IPS DF 6.9 (cell line): ENCODE measurements around the gene ATG4B.

Source experiments
- DNase-seq: peaks from one replicate; pipeline ENCODE4 v3.0.0-alpha.2; 2013; ENCODE audit warnings: low read depth, low spot score
- H3K27ac ChIP-seq: one replicate; pipeline ENCODE4 v1.5.1; 2013; ENCODE audit warnings: low read length, control low read depth
- H3K27me3 ChIP-seq: 2 replicates; pipeline ENCODE4 v1.6.1; 2013; ENCODE audit warnings: mild to moderate bottlenecking, low read length; ENCODE audit not compliant: control insufficient read depth, insufficient read depth
- H3K36me3 ChIP-seq: 2 replicates; pipeline ENCODE4 v1.6.1; 2013; ENCODE audit warnings: low read length; ENCODE audit not compliant: control insufficient read depth, insufficient read depth
- H3K4me1 ChIP-seq: 2 replicates; pipeline ENCODE4 v1.6.1; 2013; ENCODE audit warnings: low read length; ENCODE audit not compliant: control insufficient read depth, insufficient read depth
- H3K4me3 ChIP-seq: 2 replicates; pipeline ENCODE4 v1.5.1; 2013; ENCODE audit warnings: mild to moderate bottlenecking, low read length
- H3K9me3 ChIP-seq: 2 replicates; pipeline ENCODE4 v1.6.1; 2013; ENCODE audit warnings: low read length, inconsistent platforms; ENCODE audit not compliant: control insufficient read depth, insufficient read depth
- WGBS: extraction: QIAGEN DNeasy Blood & Tissue Kit; methylation state at CpG from one replicate; pipeline ENCODE4 v1.1.7; 2013; ENCODE audit warnings: mixed read lengths, missing lambda C conversion rate; ENCODE audit not compliant: insufficient read length, insufficient coverage; 5-methylcytosine and 5-hydroxymethylcytosine counted together

ATG4B gene

GRCh38 chr2:241666627-241667400 is 29.3 kb downstream of the ATG4B start:
- H3K4me3 ChIP-seq = no peak overlapping the region
- H3K27ac ChIP-seq = no peak overlapping the region
- H3K4me1 ChIP-seq = no peaks in the 10 kb centered on the region
- H3K9me3 ChIP-seq = no peaks in the 10 kb centered on the region
- no CpG with 5 or more reads among the region's 42 CpGs for WGBS
- DNase-seq = no peak
- H3K36me3 ChIP-seq = peaks cover 30% of the 10 kb centered on the region
- no peaks in the 10 kb centered on the region for H3K27me3 ChIP-seq

- H3K27me3 ChIP-seq = no peaks in the 10 kb centered on the region
- H3K9me3 ChIP-seq = no peaks in the 10 kb centered on the region
- H3K4me1 ChIP-seq = no peaks in the 10 kb centered on the region
- no peak overlapping the region for H3K27ac ChIP-seq
- no peak overlapping the region for H3K4me3 ChIP-seq
- peaks cover 30% of the 10 kb centered on the region for H3K36me3 ChIP-seq
- no CpG with 5 or more reads among the region's 21 CpGs for WGBS
- DNase-seq = no peak
Measured at GRCh38 chr2:241668354-241668753, 30.9 kb downstream of the ATG4B start.

DNA sequence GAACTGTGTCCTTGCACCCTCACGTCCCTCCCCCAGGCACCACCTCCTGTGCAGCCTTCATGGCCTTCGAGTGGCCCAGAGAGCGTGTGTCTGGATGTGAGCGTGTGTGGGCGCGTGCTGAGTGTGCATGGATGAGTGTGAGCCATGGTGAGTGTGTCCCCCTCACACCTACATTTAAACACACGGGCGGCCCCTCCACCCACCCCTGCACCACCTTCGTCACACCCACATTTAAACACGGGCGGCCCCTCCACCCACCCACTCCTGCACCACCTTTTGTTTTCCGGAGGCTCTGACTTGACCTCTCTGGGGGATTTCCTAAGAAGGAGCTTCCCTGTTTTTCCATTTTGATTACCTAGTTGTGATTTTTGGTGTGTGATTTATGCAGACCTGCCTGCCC is 31.3 kb downstream of the ATG4B start:
- DNase-seq = no peak
- no peaks in the 10 kb centered on the region for H3K4me1 ChIP-seq
- peaks cover 30% of the 10 kb centered on the region for H3K36me3 ChIP-seq
- no peak overlapping the region for H3K4me3 ChIP-seq
- H3K27me3 ChIP-seq = no peaks in the 10 kb centered on the region
- H3K9me3 ChIP-seq = no peaks in the 10 kb centered on the region
- WGBS = no CpG with 5 or more reads among the region's 12 CpGs
- H3K27ac ChIP-seq = no peak overlapping the region

- no peak for DNase-seq
- Histone ChIP-seq H3K36me3 (peaks cover 30% of the 10 kb centered on the region), H3K9me3 (no peaks in the 10 kb centered on the region), H3K27ac (no peak overlapping the region), H3K4me1 (no peaks in the 10 kb centered on the region), H3K27me3 (no peaks in the 10 kb centered on the region), H3K4me3 (no peak overlapping the region)
- WGBS = no CpG with 5 or more reads among the region's 31 CpGs
Measured at GRCh38 chr2:241670333-241671110, 33.0 kb downstream of the ATG4B start.

- Histone ChIP-seq H3K4me3 (no peak overlapping the region), H3K27ac (no peak overlapping the region), H3K27me3 (no peaks in the 10 kb centered on the region), H3K4me1 (no peaks in the 10 kb centered on the region), H3K36me3 (peaks cover 28% of the 10 kb centered on the region), H3K9me3 (no peaks in the 10 kb centered on the region)
- no peak for DNase-seq
- no CpG with 5 or more reads among the region's 31 CpGs for WGBS
Measured at GRCh38 chr2:241671457-241672240, 34.2 kb downstream of the ATG4B start.

- Histone ChIP-seq H3K27me3 (no peaks in the 10 kb centered on the region), H3K4me3 (no peak overlapping the region), H3K36me3 (peaks cover 32% of the 10 kb centered on the region), H3K4me1 (no peaks in the 10 kb centered on the region), H3K9me3 (no peaks in the 10 kb centered on the region), H3K27ac (no peak overlapping the region)
- no peak for DNase-seq
- WGBS = no CpG with 5 or more reads among the region's 42 CpGs
Measured at GRCh38 chr2:241672243-241673188, 35.0 kb downstream of the ATG4B start.

DNA sequence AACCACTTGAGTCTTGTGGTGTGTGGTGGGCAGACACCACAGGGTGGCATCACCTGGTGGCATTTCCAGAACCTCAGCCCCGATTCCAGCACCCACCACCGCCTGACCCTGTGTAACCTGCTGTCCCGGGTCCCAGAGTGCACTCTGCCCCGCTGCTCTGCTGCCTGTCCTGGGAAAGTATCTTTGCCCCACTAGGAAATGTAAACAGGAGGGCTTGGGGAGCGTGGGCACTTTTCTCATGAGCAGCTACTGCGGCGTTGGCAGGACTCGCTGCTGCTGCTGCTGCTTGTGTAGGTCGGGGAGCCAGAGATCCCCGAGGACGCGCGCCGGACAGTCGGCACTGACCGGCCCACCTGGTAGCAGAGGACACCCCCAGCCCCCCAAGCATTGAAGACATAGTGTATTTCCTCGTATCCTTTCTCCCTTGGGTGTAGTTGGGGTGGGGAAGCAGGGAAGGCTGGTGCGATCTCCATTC is 35.7 kb downstream of the ATG4B start:
- H3K27ac ChIP-seq = no peak overlapping the region
- H3K27me3 ChIP-seq = no peaks in the 10 kb centered on the region
- H3K36me3 ChIP-seq = peaks cover 32% of the 10 kb centered on the region
- no peak for DNase-seq
- no peaks in the 10 kb centered on the region for H3K9me3 ChIP-seq
- WGBS = no CpG with 5 or more reads among the region's 18 CpGs
- no peak overlapping the region for H3K4me3 ChIP-seq
- no peaks in the 10 kb centered on the region for H3K4me1 ChIP-seq

DNA sequence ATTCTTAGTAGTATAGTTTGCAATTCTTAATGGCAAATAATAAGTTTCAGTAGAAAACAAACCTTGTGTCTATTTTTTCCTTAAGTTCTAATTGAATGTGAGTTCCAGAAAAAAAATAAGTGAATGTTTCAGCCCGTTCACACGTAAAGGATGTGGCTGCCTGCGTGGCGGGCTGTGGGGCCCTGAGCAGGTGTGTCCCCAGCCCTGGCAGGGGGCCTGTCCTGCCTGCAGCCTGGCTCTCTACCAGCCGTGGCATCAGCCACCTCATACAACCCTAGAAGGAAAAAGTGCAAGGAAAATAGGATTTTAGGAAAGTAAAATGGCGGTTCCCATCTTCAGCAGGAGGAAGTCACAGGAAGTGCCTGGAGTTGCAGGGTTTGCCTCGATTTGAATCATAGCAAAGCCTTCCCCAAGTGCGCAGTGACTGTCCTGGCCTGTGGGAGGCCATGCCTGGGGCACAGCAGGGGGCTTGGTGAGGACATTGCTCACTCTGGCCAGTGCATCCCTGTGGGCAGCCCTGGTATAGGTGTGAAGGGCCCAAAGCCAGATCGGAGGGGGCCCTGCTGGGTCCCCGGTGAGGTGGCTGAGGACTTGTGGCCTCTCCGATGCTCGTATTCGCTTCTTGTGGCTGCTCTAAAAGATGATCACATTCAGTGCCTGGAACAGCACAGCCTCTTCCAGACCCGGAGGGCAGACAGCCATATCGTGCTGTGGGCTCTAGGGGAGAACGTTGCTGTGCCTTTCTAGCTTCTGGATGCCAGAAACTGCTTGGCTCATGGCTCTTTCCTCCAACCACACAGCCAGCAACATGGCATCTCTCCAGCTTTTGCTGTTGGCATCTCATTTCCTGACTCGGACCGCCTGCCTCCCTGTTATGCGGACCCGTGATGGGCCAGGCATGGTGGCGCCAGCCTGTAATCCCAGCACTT is 36.6 kb downstream of the ATG4B start:
- Histone ChIP-seq H3K9me3 (no peaks in the 10 kb centered on the region), H3K4me3 (no peak overlapping the region), H3K27me3 (no peaks in the 10 kb centered on the region), H3K4me1 (no peaks in the 10 kb centered on the region), H3K27ac (no peak overlapping the region), H3K36me3 (peaks cover 28% of the 10 kb centered on the region)
- DNase-seq = no peak
- no CpG with 5 or more reads among the region's 21 CpGs for WGBS

- Histone ChIP-seq H3K27ac (no peak overlapping the region), H3K4me3 (no peak overlapping the region), H3K4me1 (no peaks in the 10 kb centered on the region), H3K9me3 (no peaks in the 10 kb centered on the region), H3K36me3 (peaks cover 27% of the 10 kb centered on the region), H3K27me3 (no peaks in the 10 kb centered on the region)
- no peak for DNase-seq
- WGBS = no CpG with 5 or more reads among the region's 17 CpGs
Measured at GRCh38 chr2:241675885-241676284, 38.4 kb downstream of the ATG4B start.
